ENCODE results near the gene CHSY3. TPM values are rescaled to one million over a fixed set of nuclear protein-coding genes. Genes with fewer than 3 reads are reported as not detected.
"Not testable (repeated sequence)": the region's sequence is repeated elsewhere in the genome, so short reads cannot be mapped to it uniquely, and the experiment has no call there.

The CHSY3 gene
- total RNA-seq, 6 experiments from 2014 or later: 1.2 to 4.6 (median 1.4) TPM

DNA sequence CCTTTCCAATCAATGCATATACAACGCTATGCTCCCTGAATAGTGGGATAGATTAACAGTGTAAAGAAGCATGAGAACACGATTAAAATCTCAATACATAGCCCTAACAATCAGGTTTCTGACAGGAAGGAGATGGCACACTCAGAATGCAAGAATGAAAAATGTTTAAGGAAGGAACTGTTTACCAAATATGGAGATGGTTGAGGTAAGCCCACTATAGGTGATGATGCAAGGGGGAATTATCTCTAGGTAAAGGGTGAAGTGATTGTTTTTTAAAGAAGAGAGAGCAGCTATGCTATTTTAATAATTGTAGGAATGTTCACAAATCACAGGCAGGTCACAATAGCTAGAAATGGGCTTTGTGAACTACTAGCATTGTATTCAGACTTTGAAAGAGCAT lies 302.4 kb downstream of the CHSY3 start:
- H3K27ac ChIP-seq: no peak overlapping the region
- H3K4me3 ChIP-seq: no peak overlapping the region
- intact Hi-C loops (cut with DNase I): no loop called here
- no peak for DNase-seq
- no peaks in the 10 kb centered on the region for H3K9me3 ChIP-seq
- ATAC-seq: no peak
- no peaks in the 10 kb centered on the region for H3K27me3 ChIP-seq
- no peaks in the 10 kb centered on the region for H3K4me1 ChIP-seq
- WGBS (ENCODE audit: insufficient coverage, low coverage, low lambda C conversion rate, missing lambda C conversion rate): 20% methylated on average over 2 of the region's 2 CpGs
- H3K36me3 ChIP-seq: no peaks in the 10 kb centered on the region
- TF ChIP-seq POLR2A (IDR thresholded peaks at IDR 0.05): no peak

DNA sequence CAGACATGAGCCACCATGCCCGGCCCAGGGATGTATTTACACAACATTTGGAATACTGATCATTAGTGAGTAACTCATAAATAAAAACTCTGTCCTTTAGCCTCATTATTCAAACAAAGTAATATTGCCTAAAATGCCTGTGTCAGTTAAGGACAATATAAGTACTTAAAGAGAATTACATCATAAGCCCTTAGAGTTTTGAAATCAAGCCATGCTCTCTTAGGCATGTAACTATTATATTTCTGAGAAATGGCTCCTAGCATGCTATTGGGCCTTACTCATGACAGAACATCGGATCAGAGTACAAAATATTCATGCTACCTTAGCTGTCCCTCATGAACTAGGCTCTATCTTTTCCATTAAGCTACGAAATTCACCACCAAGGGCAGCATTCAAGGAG lies 309.3 kb downstream of the CHSY3 start:
- H3K36me3 ChIP-seq: no peaks in the 10 kb centered on the region
- intact Hi-C loops (cut with DNase I): no loop called here
- H3K4me3 ChIP-seq: no peak overlapping the region
- no peak for DNase-seq
- no peaks in the 10 kb centered on the region for H3K9me3 ChIP-seq
- TF ChIP-seq, protein P1, sequence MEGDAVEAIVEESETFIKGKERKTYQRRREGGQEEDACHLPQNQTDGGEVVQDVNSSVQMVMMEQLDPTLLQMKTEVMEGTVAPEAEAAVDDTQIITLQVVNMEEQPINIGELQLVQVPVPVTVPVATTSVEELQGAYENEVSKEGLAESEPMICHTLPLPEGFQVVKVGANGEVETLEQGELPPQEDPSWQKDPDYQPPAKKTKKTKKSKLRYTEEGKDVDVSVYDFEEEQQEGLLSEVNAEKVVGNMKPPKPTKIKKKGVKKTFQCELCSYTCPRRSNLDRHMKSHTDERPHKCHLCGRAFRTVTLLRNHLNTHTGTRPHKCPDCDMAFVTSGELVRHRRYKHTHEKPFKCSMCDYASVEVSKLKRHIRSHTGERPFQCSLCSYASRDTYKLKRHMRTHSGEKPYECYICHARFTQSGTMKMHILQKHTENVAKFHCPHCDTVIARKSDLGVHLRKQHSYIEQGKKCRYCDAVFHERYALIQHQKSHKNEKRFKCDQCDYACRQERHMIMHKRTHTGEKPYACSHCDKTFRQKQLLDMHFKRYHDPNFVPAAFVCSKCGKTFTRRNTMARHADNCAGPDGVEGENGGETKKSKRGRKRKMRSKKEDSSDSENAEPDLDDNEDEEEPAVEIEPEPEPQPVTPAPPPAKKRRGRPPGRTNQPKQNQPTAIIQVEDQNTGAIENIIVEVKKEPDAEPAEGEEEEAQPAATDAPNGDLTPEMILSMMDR (IDR thresholded peaks at IDR 0.05): no peak
- WGBS (ENCODE audit: insufficient coverage, low coverage, low lambda C conversion rate, missing lambda C conversion rate): 60% methylated on average over 3 of the region's 3 CpGs
- ATAC-seq: no peak
- no peaks in the 10 kb centered on the region for H3K27me3 ChIP-seq
- no peak overlapping the region for H3K27ac ChIP-seq
- H3K4me1 ChIP-seq: no peaks in the 10 kb centered on the region

DNA sequence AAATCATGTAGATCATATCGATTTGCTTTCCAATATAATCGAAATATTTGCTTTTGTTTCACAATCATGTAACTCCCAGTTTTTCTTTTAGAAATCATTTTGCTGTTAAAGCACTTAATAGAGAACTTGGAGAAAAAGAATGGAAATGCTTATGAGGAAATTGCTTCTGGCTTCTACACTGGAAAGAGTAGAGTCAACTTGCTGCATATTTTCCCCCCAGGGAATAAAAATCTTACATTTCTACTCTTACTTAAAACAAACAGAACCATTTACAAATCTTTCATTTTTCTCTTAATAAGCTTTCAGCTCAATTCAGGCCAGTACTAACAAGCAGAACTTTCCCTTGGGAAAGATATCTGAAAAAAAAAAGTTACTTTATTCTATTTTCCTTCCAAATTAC lies 312.0 kb downstream of the CHSY3 start:
- no peaks in the 10 kb centered on the region for H3K9me3 ChIP-seq
- no peaks in the 10 kb centered on the region for H3K36me3 ChIP-seq
- 32% methylated on average over 2 of the region's 2 CpGs for WGBS (ENCODE audit: insufficient coverage, low coverage, low lambda C conversion rate, missing lambda C conversion rate)
- TF ChIP-seq, protein P1 (IDR thresholded peaks at IDR 0.05): no peak
- TF ChIP-seq POLR2A (IDR thresholded peaks at IDR 0.05): no peak
- no peaks in the 10 kb centered on the region for H3K27me3 ChIP-seq
- no peaks in the 10 kb centered on the region for H3K4me1 ChIP-seq
- DNase-seq (no peak), ATAC-seq (no peak)
- no peak overlapping the region for H3K4me3 ChIP-seq
- H3K27ac ChIP-seq: no peak overlapping the region
- intact Hi-C loops (cut with DNase I): no loop called here

- DNase-seq (no peak), ATAC-seq (no peak)
- H3K9me3 ChIP-seq: no peaks in the 10 kb centered on the region
- no peaks in the 10 kb centered on the region for H3K36me3 ChIP-seq
- intact Hi-C loops (cut with DNase I): no loop called here
- H3K27ac ChIP-seq: no peak overlapping the region
- no peaks in the 10 kb centered on the region for H3K4me1 ChIP-seq
- H3K27me3 ChIP-seq: no peaks in the 10 kb centered on the region
- H3K4me3 ChIP-seq: no peak overlapping the region
- TF ChIP-seq POLR2A (IDR thresholded peaks at IDR 0.05): no peak
Observed at GRCh38 chr5:130222573-130222972, 318.3 kb downstream of the CHSY3 start.

GRCh38 chr5:130226556-130226955 lies 322.3 kb downstream of the CHSY3 start:
- H3K4me1 ChIP-seq; H3K36me3 ChIP-seq; H3K4me3 ChIP-seq; intact Hi-C loops (cut with DNase I); ATAC-seq; H3K9me3 ChIP-seq; DNase-seq; H3K27ac ChIP-seq; H3K27me3 ChIP-seq: not testable (repeated sequence)
- 67% methylated on average over 2 of the region's 2 CpGs for WGBS (ENCODE audit: insufficient coverage, low coverage, low lambda C conversion rate, missing lambda C conversion rate)

GRCh38 chr5:130227699-130228098 lies 323.4 kb downstream of the CHSY3 start:
- ATAC-seq (no peak), DNase-seq (no peak)
- WGBS (ENCODE audit: insufficient coverage, low coverage, low lambda C conversion rate, missing lambda C conversion rate): 53% methylated on average over 4 of the region's 4 CpGs
- Histone ChIP-seq H3K27ac (no peak overlapping the region), H3K4me1 (no peaks in the 10 kb centered on the region), H3K27me3 (no peaks in the 10 kb centered on the region), H3K4me3 (no peak overlapping the region), H3K36me3 (no peaks in the 10 kb centered on the region), H3K9me3 (no peaks in the 10 kb centered on the region)
- intact Hi-C loops (cut with DNase I): no loop called here
- TF ChIP-seq, protein P1 (IDR thresholded peaks at IDR 0.05): no peak
- no peak for TF ChIP-seq POLR2A (IDR thresholded peaks at IDR 0.05)
